HEK293 (cell line): ENCODE measurements around the gene AK8.

ENCODE experiments used
- CTCF ChIA-PET: fragments of 350-600 bp; formaldehyde crosslinking; extraction: SDS; loops from one replicate; lab custom pipeline; 2021; ENCODE audit warnings: antibody characterized with exemption; lab: Yijun Ruan, JAX
- POLR2A ChIA-PET: fragments of 300-600 bp; formaldehyde crosslinking; extraction: SDS; loops from one replicate; lab custom pipeline; 2020; ENCODE audit warnings: antibody characterized with exemption, inconsistent platforms; lab: Yijun Ruan, JAX
- H3K27ac ChIP-seq: fragments of 200-500 bp; sonication (Bioruptor generic); 2 replicates; pipeline ENCODE4 v1.5.1; 2014; ENCODE audit warnings: low read depth, low read length, control low read depth, inconsistent platforms; ENCODE audit errors: extremely low read depth
- H3K36me3 ChIP-seq, 2 experiments: fragments of 200-500 bp in 1 of 2; sonication (Bioruptor generic) in 1 of 2; 1 replicate in 1 of 2; 2 replicates in 1 of 2; pipeline ENCODE4 v1.5.1; 2014 to 2017; ENCODE audit warnings: inconsistent platforms in 2 of 2, low read length in 2 of 2; ENCODE audit not compliant: control insufficient read depth in 2 of 2, insufficient read depth in 1 of 2
- H3K4me1 ChIP-seq: fragments of 200-500 bp; sonication (Bioruptor generic); 2 replicates; pipeline ENCODE4 v1.5.1; 2014; ENCODE audit warnings: mild to moderate bottlenecking, low read length, inconsistent platforms; ENCODE audit not compliant: control insufficient read depth, insufficient read depth
- H3K4me3 ChIP-seq: 2 replicates; pipeline ENCODE4 v1.5.1; 2011; ENCODE audit warnings: low read depth, mild to moderate bottlenecking, control low read depth, low read length, moderate library complexity
- H3K9me3 ChIP-seq: fragments of 200-500 bp; sonication (Bioruptor generic); 2 replicates; pipeline ENCODE4 v1.5.1; 2014; ENCODE audit warnings: low read depth, low read length, inconsistent platforms; ENCODE audit not compliant: control insufficient read depth, insufficient read depth
- EGR2 ChIP-seq: fragments of 450-650 bp; formaldehyde crosslinking; IDR thresholded peaks from 2 replicates; pipeline ENCODE4 v1.5.1; 2016; ENCODE audit warnings: low read depth, missing biosample characterization, missing genetic modification characterization
- FEZF1 ChIP-seq: fragments of 450-650 bp; formaldehyde crosslinking; IDR thresholded peaks from 2 replicates; pipeline ENCODE4 v1.5.1; 2016; ENCODE audit warnings: missing biosample characterization, missing genetic modification characterization
- KLF7 ChIP-seq: fragments of 450-650 bp; formaldehyde crosslinking; IDR thresholded peaks from 2 replicates; pipeline ENCODE4 v1.5.1; 2016; ENCODE audit warnings: missing biosample characterization, missing genetic modification characterization, borderline replicate concordance
- MZF1 ChIP-seq: fragments of 450-650 bp; formaldehyde crosslinking; IDR thresholded peaks from 2 replicates; pipeline ENCODE4 v1.5.1; 2017; ENCODE audit warnings: missing biosample characterization, missing genetic modification characterization, borderline replicate concordance
- TCF7L2 ChIP-seq: IDR thresholded peaks from 2 replicates; pipeline ENCODE4 v1.6.1; 2011; ENCODE audit warnings: low read depth, mild to moderate bottlenecking, inconsistent platforms, low read length, moderate library complexity, borderline replicate concordance
- TRIM28 ChIP-seq: IDR thresholded peaks from 2 replicates; pipeline ENCODE4 v1.6.1; 2011; ENCODE audit warnings: low read length, control low read depth, borderline replicate concordance
- WT1 ChIP-seq: fragments of 450-650 bp; formaldehyde crosslinking; IDR thresholded peaks from 2 replicates; pipeline ENCODE4 v1.5.1; 2016; ENCODE audit warnings: missing biosample characterization, missing genetic modification characterization
- ZBTB20 ChIP-seq: fragments of 450-650 bp; formaldehyde crosslinking; IDR thresholded peaks from 2 replicates; pipeline ENCODE4 v1.5.1; 2016; ENCODE audit warnings: missing biosample characterization, missing genetic modification characterization
- ZBTB48 ChIP-seq: fragments of 450-650 bp; formaldehyde crosslinking; IDR thresholded peaks from 2 replicates; pipeline ENCODE4 v1.5.1; 2016; ENCODE audit warnings: missing biosample characterization, missing genetic modification characterization
- ZBTB8A ChIP-seq: fragments of 450-650 bp; formaldehyde crosslinking; IDR thresholded peaks from 2 replicates; pipeline ENCODE4 v1.5.1; 2016; ENCODE audit warnings: missing biosample characterization, missing genetic modification characterization
- ZNF175 ChIP-seq: fragments of 450-650 bp; formaldehyde crosslinking; IDR thresholded peaks from 2 replicates; pipeline ENCODE4 v1.5.1; 2016; ENCODE audit warnings: missing biosample characterization, missing genetic modification characterization
- ZNF184 ChIP-seq: fragments of 450-650 bp; IDR thresholded peaks from 2 replicates; pipeline ENCODE4 v1.5.1; 2018; ENCODE audit warnings: missing biosample characterization, mild to moderate bottlenecking, missing genetic modification characterization
- ZNF19 ChIP-seq: fragments of 450-650 bp; formaldehyde crosslinking; IDR thresholded peaks from 2 replicates; pipeline ENCODE4; 2016; ENCODE audit warnings: missing biosample characterization, missing genetic modification characterization, low read depth
- ZNF221 ChIP-seq: fragments of 450-650 bp; formaldehyde crosslinking; IDR thresholded peaks from 2 replicates; pipeline ENCODE4 v1.5.1; 2017; ENCODE audit warnings: missing biosample characterization, missing genetic modification characterization, borderline replicate concordance
- ZNF23 ChIP-seq: fragments of 450-650 bp; formaldehyde crosslinking; IDR thresholded peaks from 2 replicates; pipeline ENCODE4 v1.5.1; 2016; ENCODE audit warnings: missing biosample characterization, missing genetic modification characterization, borderline replicate concordance
- ZNF266 ChIP-seq: fragments of 450-650 bp; formaldehyde crosslinking; IDR thresholded peaks from 2 replicates; pipeline ENCODE4 v1.5.1; 2016; ENCODE audit warnings: missing biosample characterization, missing genetic modification characterization, low read depth
- ZNF274 ChIP-seq, 2 experiments: fragments of 200-500 bp in 1 of 2; fragments of 450-650 bp in 1 of 2; sonication (Bioruptor generic) in 1 of 2; formaldehyde crosslinking in 1 of 2; IDR thresholded peaks; 2 replicates each; pipeline versions ENCODE4 v1.5.1 to v1.6.1; 2014 to 2016; ENCODE audit warnings: borderline replicate concordance in 1 of 2, inconsistent platforms in 1 of 2, low read length in 1 of 2, missing biosample characterization in 1 of 2, missing genetic modification characterization in 1 of 2
- ZNF302 ChIP-seq: fragments of 450-650 bp; formaldehyde crosslinking; IDR thresholded peaks from 2 replicates; pipeline ENCODE4 v1.5.1; 2016; ENCODE audit warnings: missing biosample characterization, missing genetic modification characterization, low read depth
- ZNF350 ChIP-seq: fragments of 450-650 bp; formaldehyde crosslinking; IDR thresholded peaks from 2 replicates; pipeline ENCODE4 v1.5.0; 2017; ENCODE audit warnings: missing biosample characterization, mild to moderate bottlenecking, missing genetic modification characterization
- ZNF37A ChIP-seq: fragments of 450-650 bp; IDR thresholded peaks from 2 replicates; pipeline ENCODE4 v1.5.1; 2018; ENCODE audit warnings: missing biosample characterization, missing genetic modification characterization
- ZNF426 ChIP-seq: fragments of 450-650 bp; formaldehyde crosslinking; IDR thresholded peaks from 2 replicates; pipeline ENCODE4 v1.5.1; 2017; ENCODE audit warnings: missing biosample characterization, missing genetic modification characterization, mild to moderate bottlenecking, inconsistent platforms, moderate library complexity
- ZNF548 ChIP-seq: fragments of 450-650 bp; formaldehyde crosslinking; IDR thresholded peaks from 2 replicates; pipeline ENCODE4 v1.5.1; 2016; ENCODE audit warnings: missing biosample characterization, missing genetic modification characterization
- ZNF549 ChIP-seq: fragments of 450-650 bp; IDR thresholded peaks from 2 replicates; pipeline ENCODE4 v1.5.1; 2018; ENCODE audit warnings: missing biosample characterization, missing genetic modification characterization, mild to moderate bottlenecking, inconsistent platforms, moderate library complexity
- ZNF571 ChIP-seq: fragments of 450-650 bp; formaldehyde crosslinking; IDR thresholded peaks from 2 replicates; pipeline ENCODE4 v1.5.0; 2017; ENCODE audit warnings: missing biosample characterization, missing genetic modification characterization
- ZNF629 ChIP-seq: fragments of 450-650 bp; formaldehyde crosslinking; IDR thresholded peaks from 2 replicates; pipeline ENCODE4 v1.5.1; 2017; ENCODE audit warnings: missing biosample characterization, missing genetic modification characterization
- ZNF670 ChIP-seq: fragments of 450-650 bp; formaldehyde crosslinking; IDR thresholded peaks from 2 replicates; pipeline ENCODE4 v1.5.1; 2016; ENCODE audit warnings: missing biosample characterization, missing genetic modification characterization, low read depth
- ZNF76 ChIP-seq: fragments of 450-650 bp; formaldehyde crosslinking; IDR thresholded peaks from 2 replicates; pipeline ENCODE4; 2016; ENCODE audit warnings: low read depth, missing biosample characterization, missing genetic modification characterization, borderline replicate concordance
- ZSCAN23 ChIP-seq: fragments of 450-650 bp; formaldehyde crosslinking; IDR thresholded peaks from 2 replicates; pipeline ENCODE4 v1.5.1; 2016; ENCODE audit warnings: missing biosample characterization, missing genetic modification characterization
- ZSCAN30 ChIP-seq: fragments of 450-650 bp; IDR thresholded peaks from 2 replicates; pipeline ENCODE4 v1.5.1; 2018; ENCODE audit warnings: missing biosample characterization, mild to moderate bottlenecking, missing genetic modification characterization, moderate library complexity
- TF ChIP-seq, protein P1 (sequence below): fragments of 450-650 bp; formaldehyde crosslinking; IDR thresholded peaks from 2 replicates; pipeline ENCODE4 v1.5.1; 2016; ENCODE audit warnings: missing biosample characterization, missing genetic modification characterization
- TF ChIP-seq, protein P2 (sequence below): fragments of 450-650 bp; formaldehyde crosslinking; IDR thresholded peaks from 2 replicates; pipeline ENCODE4 v1.5.1; 2016; ENCODE audit warnings: missing biosample characterization, missing genetic modification characterization
- TF ChIP-seq, protein P3 (sequence below): fragments of 450-650 bp; formaldehyde crosslinking; IDR thresholded peaks from 2 replicates; pipeline ENCODE4 v1.5.1; 2017; ENCODE audit warnings: missing biosample characterization, missing genetic modification characterization

The AK8 gene

DNA sequence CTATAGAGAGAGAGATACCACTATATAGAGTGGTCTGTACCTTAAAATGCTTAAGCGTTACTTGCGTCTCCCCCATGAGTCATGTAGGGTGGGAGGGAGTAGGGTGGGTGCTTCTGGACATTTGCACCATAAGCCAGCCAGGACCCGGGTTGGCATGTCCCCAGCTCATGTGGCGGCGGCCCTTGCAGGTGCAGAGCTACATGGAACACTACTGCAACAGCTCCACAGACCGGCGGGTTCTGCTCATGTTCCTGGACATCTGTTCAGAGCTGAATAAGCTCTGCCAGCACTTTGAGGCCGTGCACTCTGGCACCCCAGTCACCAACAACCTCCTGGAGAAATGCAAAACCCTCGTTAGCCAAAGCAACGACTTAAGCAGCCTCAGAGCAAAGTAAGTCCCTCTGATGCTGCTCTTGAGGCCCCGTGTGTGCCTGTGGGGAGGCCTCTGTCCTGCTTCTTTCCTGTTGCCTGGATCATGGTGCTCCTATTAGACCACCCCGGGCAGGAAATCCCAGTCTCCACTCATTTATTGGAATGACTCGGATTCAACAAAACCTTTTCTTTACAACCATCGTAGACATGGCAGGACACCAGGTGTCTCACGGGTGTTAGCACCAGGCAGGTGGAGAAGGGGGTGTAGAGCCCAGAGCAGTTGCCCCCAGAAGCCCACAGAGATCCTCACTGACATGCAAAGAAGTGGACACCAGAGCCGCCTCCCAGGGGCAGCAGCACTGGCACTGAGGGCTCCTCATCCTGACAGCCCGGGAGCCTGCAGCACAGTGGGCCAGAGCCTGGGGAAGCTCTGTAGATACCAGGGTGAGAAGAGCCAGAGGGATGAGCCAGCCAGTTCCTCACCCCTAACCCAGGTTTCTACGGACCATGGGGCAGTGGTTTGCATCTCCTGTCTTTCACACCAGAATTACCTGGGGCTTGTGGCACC lies 9.4 kb upstream of the AK8 start:
- Histone ChIP-seq H3K4me1 (no peaks in the 10 kb centered on the region), H3K4me3 (no peak overlapping the region), H3K27ac (no peak overlapping the region), H3K36me3 (peaks cover 0 to 10% of the 10 kb centered on the region in 2 experiments; a peak in 1 of 3 replicates), H3K9me3 (no peaks in the 10 kb centered on the region)
- ChIA-PET CTCF (interaction anchor here (2.3 kb wide), 1 partner anchor 15 kb away, joined by 9 read pairs; no protein-coding TSS in a partner anchor), POLR2A (no interaction called here)
- TF ChIP-seq EGR2, result no peak
- TF ChIP-seq, protein P1, sequence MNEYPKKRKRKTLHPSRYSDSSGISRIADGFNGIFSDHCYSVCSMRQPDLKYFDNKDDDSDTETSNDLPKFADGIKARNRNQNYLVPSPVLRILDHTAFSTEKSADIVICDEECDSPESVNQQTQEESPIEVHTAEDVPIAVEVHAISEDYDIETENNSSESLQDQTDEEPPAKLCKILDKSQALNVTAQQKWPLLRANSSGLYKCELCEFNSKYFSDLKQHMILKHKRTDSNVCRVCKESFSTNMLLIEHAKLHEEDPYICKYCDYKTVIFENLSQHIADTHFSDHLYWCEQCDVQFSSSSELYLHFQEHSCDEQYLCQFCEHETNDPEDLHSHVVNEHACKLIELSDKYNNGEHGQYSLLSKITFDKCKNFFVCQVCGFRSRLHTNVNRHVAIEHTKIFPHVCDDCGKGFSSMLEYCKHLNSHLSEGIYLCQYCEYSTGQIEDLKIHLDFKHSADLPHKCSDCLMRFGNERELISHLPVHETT, result no peak
- TF ChIP-seq ZNF548, result no peak
- TF ChIP-seq ZBTB48 (tag by site-specific recombination), result no peak
- no peak for TF ChIP-seq ZNF426
- no peak for TF ChIP-seq ZNF266
- TF ChIP-seq ZNF302 (tag by site-specific recombination), result no peak
- no peak for TF ChIP-seq ZNF175 (tag by site-specific recombination)
- TF ChIP-seq, protein P2, sequence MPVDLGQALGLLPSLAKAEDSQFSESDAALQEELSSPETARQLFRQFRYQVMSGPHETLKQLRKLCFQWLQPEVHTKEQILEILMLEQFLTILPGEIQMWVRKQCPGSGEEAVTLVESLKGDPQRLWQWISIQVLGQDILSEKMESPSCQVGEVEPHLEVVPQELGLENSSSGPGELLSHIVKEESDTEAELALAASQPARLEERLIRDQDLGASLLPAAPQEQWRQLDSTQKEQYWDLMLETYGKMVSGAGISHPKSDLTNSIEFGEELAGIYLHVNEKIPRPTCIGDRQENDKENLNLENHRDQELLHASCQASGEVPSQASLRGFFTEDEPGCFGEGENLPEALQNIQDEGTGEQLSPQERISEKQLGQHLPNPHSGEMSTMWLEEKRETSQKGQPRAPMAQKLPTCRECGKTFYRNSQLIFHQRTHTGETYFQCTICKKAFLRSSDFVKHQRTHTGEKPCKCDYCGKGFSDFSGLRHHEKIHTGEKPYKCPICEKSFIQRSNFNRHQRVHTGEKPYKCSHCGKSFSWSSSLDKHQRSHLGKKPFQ (tag by site-specific recombination), result no peak
- no peak for TF ChIP-seq ZNF274 (IDR thresholded peaks at IDR 0.05; ENCODE audit: low read length)
- TF ChIP-seq ZNF274 (tag by site-specific recombination; IDR thresholded peaks at IDR 0.05; ENCODE audit: borderline replicate concordance), result no peak
- TF ChIP-seq, protein P3, sequence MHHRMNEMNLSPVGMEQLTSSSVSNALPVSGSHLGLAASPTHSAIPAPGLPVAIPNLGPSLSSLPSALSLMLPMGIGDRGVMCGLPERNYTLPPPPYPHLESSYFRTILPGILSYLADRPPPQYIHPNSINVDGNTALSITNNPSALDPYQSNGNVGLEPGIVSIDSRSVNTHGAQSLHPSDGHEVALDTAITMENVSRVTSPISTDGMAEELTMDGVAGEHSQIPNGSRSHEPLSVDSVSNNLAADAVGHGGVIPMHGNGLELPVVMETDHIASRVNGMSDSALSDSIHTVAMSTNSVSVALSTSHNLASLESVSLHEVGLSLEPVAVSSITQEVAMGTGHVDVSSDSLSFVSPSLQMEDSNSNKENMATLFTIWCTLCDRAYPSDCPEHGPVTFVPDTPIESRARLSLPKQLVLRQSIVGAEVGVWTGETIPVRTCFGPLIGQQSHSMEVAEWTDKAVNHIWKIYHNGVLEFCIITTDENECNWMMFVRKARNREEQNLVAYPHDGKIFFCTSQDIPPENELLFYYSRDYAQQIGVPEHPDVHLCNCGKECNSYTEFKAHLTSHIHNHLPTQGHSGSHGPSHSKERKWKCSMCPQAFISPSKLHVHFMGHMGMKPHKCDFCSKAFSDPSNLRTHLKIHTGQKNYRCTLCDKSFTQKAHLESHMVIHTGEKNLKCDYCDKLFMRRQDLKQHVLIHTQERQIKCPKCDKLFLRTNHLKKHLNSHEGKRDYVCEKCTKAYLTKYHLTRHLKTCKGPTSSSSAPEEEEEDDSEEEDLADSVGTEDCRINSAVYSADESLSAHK (tag by site-specific recombination), result no peak
- TF ChIP-seq ZNF221 (tag by site-specific recombination), result no peak
- TF ChIP-seq ZSCAN30 (tag by site-specific recombination), result no peak
- TF ChIP-seq ZNF571, result no peak
- no peak for TF ChIP-seq ZNF37A (tag by site-specific recombination)
- no peak for TF ChIP-seq ZNF23 (tag by site-specific recombination)
- TF ChIP-seq ZBTB20, result no peak
- TF ChIP-seq ZBTB8A (tag by site-specific recombination), result no peak
- TF ChIP-seq TRIM28, result no peak
- no peak for TF ChIP-seq KLF7 (tag by site-specific recombination)

DNA sequence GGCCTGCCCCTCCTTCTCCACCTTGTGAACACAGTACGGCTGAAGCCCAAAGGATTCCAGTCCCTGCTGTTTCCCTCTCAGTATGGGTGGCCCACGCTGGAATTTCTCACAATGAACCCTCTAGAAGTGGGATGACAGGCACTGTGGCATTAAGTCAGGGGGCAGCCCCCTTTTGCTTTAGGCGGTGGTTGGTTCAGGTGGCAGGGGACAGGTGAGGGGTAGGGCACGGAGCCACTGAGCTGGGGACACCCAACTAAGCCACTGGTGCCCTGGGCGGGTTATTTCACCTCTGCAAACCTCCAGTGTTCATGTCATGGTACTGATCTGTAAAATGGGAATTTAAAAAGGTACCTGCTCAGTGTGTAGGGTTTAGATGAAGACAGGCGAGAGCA lies 8.2 kb upstream of the AK8 start:
- Histone ChIP-seq H3K4me1 (no peaks in the 10 kb centered on the region), H3K4me3 (no peak overlapping the region), H3K9me3 (no peaks in the 10 kb centered on the region), H3K27ac (no peak overlapping the region), H3K36me3 (no peaks in the 10 kb centered on the region)
- CTCF ChIA-PET, result interaction anchor here (0.7 to 2.3 kb wide), 3 partner anchors 16 to 105 kb away, joined by 3 to 9 read pairs (median 3); no protein-coding TSS in a partner anchor
- POLR2A ChIA-PET, result no interaction called here
- TF ChIP-seq ZNF350 (no peak), TCF7L2 (no peak), FEZF1 (tag by site-specific recombination) (no peak), ZNF549 (no peak), ZNF670 (no peak), ZSCAN23 (tag by site-specific recombination) (no peak), ZNF76 (tag by site-specific recombination) (no peak), ZNF629 (no peak), WT1 (tag by site-specific recombination) (no peak), ZNF19 (no peak), ZNF184 (tag by site-specific recombination) (no peak), MZF1 (tag by site-specific recombination) (no peak)
